Limb (tissue), 2 donors: ENCODE results near the gene LGR6.
A peak's percentile ranks its signal among the peaks of the same experiment; 100 is the strongest.

Experiments
- DNase-seq, 2 donors: peaks; one replicate each; pipeline ENCODE4 v3.0.0-alpha.2; 2016; ENCODE audit errors: extremely low spot score in 2 of 2

Gene LGR6

DNA sequence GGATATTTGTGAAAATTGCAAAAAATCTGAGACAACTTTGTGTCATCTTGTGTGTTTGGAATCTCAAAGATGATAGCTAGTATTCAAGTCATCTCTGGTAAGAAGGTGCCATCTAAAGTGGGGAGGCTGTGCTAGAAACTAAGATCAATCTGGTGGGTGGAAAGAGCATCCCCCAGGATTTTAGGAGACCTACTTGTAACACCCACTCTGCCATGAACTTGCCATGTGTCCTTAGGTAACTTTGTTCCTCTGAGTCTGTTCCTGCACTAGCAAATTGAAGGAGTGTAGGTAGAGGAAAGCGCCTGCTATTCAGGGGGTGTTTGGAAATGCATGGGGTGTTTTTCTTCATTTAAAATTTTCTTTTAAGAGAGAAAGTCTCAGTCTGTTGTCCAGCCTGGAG is 24.4 kb downstream of the LGR6 start:
- DNase-seq: no peak

DNA sequence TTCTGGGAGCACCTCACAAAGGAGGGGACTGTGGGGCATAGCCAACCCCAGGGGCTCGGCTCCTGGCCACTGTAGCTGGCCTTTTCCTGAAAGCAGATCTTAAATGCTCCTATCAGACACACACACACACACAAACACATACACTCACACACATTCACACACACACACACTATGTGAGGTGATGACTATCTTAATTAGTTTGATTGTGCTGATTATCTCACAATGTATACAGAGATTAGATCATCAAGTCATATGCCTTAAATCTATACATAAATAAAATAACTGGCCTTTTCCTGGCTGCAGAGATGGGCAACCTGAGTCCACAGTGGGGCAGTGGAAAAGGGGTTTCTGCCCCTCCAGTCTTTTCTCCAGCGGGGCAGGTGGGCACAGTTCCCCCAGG is 27.1 kb downstream of the LGR6 start:
- DNase-seq: no peak

DNA sequence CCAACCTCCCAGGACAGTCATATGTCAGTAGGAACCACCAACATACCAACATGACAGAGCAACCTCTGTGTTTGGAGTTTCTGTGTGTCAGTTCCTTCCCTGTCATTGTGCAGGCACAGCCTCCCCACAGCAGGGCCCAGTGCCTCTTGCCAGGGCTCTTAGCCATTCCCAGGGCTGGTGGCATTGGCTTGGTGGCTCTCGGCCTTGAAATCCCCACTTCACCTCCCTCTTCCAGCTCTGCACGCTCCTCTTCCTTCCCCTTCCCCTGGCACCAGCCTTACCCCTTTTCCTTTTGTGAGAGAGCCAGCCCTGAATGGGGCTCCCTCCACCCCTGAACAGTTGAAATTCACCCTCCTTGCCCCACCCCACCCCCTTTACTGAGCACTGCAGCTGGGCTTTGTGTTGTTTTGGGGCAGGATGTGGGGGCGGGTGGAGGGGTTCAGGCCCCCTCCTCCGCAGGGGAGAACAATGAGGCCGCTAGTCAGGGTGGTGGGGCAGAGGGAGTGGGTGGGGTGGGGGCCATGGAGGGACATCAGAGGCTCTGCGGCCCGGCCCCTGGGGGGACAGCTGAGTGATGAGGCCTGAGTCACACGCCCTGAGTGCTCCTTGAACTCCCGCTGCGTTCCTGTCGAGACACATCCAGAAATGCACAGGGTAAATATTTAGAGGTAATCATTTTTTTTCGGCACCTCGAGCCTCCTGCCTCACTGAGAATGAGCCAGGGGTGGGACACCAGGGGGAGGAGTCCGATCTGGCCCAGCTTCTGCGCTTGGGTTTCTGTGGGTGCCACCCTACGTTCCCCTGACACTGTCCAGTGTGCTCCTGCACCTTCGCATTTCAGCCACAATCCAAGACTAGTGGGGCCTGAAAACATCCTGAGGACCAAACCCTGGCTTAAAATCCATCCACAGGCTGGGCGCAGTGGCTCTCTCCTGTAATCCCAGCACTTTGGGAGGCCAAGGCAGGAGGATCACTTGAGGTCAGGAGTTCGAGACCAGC is 28.6 kb downstream of the LGR6 start:
- DNase-seq: no peak

DNA sequence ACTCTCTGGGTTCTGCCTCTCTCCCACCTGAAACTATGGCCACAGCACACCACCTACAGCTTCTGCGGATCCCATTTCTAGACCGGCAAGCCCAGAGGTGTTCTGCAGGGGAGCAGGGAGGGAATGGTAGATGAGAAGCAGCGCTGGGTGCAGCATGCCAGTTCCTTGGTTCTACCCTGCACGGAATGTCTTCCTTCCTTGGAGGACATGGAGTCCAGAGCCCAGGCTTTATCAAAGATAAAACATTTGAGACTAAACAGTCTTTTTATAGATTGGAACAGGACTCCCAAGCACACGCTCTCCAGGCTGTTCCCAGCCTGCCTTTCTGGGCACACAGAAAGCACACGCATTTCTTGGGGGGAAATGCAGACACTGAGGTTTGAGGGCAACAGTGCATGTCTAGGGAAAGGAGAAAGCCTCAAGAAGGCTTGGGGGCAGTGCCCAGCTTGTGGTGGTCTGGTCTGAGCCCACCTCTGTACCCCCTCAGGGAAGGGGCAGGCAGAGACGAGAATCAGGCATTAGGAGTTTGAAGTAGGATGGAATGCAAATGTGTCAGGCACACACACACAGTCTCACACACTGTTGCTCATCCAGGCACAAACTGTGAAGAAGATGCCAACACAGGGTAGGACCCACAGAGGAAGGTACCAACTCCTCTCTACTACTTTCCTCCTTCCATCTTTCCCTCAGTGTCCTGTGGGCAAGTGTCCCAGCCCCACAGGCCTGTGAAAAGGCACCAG is 29.7 kb downstream of the LGR6 start:
- no peak for DNase-seq

DNA sequence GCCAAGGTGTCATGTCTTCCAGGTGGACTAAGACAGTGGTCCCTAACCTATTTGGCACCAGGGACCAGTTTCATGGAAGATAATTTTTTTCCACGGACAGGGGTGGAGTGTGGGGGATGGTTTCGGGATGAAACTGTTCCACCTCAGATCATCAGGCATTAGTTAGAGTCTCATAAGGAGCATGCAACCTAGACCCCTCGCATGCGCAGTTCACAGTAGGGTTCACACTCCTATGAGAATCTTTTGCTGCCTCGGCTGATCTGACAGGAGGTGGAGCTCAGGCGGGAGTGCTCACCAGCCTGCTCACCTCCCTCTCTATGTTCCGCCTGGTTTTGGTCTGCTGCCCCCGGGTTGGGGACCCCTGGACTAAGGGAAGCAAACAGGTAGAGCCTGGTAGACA is 30.9 kb downstream of the LGR6 start:
- no peak for DNase-seq

DNA sequence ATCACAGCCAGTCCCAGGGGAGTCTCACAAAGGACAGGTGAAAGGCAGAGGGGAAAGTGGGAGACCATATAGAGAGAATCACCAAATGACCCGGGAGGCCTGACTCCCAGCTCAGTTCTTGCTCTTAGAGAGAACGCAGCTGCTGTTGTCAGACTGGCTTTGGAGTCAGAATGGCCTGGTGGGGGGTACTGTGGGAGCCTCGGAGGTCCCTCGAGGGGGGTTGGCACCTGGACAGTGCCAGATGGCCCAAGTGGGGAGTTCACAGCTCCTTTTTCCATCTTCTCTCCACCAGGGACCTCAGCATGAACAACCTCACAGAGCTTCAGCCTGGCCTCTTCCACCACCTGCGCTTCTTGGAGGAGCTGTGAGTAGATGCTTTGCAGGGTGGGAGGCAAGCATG is 31.5 kb downstream of the LGR6 start:
- no peak for DNase-seq

DNA sequence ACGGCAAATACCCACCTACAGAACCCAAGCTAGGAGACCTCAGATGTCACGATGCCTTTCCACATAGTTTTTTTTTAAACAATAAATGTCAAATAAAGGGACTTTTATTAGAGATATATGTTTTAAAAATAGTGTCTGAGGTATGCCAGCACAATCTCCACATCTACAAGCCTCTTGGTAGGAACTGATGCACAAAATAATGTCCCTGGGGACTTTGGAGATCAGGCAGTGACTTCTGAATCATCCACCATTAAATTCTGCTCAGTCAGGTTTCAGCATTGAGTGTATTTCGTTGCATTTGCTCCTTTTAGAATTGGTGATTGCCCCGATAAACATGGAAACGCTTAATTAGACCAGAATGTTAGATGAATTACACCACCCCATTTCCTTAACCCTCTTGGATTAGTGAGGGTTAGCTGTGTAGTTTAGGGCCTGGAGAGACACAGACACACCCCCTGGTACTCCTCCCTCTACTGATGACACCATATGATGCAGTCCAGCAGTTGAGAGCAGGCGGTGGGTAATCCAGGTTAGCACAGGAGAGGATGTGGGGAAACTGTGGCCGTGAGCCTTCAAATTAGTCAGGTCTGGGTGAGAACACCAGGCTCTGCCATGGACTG is 33.6 kb downstream of the LGR6 start:
- DNase-seq: no peak

DNA sequence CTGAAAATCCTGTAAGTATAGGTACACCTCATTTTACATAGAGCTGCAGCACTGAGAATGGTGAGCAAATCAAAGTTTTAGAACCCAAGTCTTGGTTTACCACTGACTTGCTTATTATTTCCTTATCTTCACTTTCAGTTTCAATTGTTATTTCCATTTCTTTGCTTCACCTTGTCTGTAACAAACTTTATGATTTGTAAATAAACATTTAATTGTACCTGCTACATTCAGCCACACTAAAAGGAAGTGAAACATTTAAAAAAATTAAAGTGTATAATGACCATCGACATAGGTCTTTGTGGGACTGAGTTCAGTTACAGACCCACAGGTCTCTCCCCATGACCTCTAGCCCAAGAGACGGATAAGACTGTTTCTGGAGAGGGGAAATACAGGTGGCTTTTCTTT is 34.4 kb downstream of the LGR6 start:
- DNase-seq: no peak

DNA sequence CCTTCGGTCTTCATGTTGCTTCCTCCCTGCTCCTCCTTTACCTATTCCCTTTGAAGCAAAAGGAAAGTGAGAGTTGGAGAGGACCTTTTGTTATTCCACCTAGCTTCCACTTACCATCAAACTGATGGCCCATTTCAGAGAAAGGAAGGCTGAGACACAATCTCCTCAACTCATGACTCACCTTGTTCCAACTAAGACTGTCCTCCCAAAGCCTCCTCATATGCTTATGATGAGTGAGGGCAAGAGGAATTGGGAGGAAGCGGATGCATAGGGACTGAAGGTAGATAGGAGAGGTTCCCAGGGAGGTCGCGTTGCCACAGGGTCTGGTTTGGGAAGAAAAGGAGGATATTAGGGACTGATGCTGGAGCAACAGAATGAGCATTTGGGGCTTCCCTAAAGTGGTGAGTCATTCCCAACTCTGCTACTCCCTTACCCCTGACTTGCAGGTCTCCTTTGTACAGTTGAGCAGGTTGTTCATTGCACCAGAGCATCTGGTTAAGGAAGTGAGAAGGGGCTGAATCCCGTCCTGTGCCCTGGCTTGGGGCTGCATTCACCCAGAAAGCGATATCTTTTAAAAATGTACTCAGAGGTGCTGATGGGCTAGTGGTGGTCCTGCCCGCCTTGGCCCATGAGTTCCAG is 35.0 kb downstream of the LGR6 start:
- no peak for DNase-seq

DNA sequence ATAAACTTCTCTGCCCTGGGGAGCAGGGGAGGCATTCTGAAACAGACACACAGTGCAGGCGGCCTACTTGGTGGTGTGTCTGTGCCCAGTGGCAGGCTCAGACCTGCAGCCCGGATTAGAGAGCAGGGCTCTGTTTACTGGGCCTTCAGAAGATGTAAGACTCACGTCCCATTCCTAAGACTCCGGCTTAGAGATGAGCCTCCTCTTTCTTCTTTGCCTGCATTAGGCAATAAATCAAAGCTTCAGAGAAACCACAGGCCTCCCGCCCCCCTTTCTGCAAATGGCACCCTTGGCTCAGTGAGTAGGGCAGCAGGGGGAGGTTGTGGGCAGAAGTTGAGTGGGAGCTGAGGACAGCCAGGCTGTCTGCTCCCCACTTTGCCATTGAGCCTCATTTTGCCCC is 35.8 kb downstream of the LGR6 start:
- no peak for DNase-seq

DNA sequence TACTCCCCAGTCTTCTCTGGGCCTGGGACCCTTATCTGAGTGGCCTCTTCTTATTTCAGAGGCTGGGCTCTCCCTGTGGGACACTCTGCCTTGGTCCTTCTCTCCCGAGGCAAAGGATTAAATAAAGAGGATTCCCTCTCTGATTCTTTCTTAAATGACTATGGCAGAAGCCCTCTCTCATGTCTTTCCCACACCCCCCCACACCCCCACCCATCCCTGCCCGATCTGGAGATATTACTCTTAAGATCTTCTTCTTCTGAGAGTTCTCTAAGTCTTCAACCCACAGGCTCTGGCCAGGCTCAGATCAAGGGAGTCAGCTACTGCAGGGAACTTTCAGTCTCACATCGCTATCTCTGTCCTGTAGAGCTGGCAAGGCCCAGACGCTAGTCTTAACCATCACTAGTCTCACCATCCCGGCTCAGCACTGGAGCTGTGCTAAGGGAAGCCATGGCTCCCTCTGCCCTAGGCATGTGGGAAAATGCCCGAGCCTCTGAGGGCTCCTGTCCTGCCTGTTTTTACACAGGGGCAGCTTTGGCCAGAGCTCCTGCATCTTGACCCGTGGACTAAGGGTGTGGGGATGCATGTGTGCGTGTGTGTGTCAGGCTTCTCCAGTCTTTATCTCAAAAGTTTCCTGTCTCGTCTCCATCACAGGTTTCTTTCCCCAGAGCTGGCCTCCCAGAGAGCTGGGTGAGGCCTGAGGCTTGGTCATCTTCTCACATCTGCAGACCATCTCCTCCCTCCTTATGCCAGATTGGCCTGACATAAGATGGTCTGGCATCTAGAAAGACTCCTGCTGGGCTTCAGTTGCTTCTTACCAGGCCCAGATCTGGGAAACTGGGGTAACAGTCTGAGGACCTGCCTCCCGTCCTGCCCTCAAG is 36.7 kb downstream of the LGR6 start:
- no peak for DNase-seq

DNA sequence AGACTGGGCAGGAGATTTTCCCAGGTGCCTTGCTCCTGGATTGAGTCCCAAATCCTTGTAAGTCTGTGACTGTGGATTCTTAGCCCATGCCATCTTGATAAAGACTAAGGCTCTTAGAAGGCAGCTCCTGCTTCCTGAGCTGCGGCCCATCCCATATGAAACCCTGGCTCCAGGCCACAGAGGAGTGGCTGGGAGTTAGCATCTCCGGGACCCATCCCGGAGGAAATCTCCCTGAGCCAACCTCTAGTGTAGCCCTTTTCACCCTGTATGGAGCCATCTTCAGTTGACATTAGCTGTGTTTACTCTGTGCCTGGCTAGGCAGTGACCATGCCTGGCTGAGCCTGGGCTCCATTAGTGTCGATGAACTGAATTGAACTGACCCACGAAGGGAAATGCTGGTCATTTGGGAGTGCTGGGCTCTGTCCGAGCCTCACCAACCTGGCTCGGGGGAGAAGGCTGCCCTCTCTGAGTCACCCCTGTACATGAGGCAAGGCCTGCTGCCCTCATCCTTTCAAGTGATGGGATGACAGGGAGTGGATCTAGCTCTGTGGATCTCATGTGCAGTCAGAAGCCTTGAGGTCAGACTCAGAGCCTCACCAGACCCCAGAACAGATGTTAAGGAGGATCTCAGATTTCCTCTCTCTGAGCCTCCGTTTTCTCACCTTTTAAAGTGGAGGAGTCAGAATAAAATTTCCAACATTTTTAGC is 37.5 kb downstream of the LGR6 start:
- DNase-seq: no peak

DNA sequence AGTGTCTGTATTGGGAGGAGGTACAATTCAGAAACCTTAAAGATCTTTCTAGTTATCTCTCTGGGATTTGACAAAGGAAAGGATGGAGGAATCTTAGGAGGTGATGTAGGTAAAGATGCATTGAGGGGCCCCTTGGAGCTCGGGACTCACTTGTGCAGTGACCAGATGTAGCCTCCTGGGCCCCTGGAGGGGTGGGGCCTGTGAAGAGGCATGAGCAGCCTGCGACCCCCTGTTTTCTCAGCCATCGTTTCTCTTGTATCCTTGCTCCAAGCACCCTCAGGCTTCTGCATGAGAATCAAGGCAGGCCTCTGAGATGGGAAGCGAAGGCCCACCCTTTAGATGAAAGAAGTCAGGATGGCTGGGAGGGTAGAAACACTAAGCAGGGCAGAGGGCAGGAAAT is 39.6 kb downstream of the LGR6 start:
- DNase-seq: no peak

DNA sequence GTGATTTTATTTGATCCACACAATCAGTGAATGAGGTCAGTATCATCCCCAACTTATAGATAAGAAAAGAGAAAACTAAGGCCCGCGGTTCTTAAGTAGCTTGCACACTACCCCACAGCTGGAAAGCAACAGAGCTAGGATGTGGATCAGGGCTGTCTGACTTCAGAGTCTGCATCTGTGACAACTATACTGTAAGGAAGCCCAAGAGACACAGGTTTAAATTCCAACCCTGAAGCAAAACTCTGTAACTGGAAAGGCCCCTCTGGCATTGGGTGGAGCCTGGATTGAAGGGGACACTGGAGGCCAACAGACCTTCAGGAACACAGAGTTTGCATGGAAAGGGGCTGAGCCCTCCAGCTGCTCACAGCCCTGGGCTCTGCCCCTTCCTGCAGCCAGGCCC is 40.2 kb downstream of the LGR6 start:
- no peak for DNase-seq

DNA sequence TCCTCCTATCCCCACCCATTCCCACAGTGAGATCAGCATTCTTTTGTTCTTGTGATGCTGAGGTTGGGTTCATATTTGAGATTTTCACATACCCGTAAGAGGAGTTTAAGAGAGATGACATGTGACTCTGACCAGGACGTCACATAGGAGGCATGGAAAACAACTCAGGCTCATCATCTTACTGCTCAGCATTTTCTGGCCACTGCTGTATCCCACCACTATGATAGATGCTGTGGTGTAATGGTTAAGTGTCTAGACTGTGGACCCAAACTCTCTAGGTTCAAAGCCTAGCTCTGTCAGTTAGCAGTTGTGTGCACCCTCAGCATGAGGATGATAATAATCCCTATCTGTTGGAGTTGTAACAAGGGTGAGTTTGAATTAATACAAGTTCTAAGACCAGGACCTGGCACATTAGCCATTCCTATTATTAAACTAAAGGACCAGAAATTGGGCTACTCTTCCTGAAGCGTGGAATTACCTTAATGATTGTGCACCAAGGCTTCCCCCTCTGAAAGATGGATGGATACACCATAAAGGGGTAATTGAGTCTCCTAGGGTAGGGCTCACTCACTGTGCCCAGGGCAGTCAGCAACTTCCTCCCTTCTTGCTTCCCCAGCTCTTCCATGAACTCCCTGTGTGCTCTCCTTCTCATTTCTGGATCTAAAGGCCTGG is 40.9 kb downstream of the LGR6 start:
- DNase-seq: no peak

DNA sequence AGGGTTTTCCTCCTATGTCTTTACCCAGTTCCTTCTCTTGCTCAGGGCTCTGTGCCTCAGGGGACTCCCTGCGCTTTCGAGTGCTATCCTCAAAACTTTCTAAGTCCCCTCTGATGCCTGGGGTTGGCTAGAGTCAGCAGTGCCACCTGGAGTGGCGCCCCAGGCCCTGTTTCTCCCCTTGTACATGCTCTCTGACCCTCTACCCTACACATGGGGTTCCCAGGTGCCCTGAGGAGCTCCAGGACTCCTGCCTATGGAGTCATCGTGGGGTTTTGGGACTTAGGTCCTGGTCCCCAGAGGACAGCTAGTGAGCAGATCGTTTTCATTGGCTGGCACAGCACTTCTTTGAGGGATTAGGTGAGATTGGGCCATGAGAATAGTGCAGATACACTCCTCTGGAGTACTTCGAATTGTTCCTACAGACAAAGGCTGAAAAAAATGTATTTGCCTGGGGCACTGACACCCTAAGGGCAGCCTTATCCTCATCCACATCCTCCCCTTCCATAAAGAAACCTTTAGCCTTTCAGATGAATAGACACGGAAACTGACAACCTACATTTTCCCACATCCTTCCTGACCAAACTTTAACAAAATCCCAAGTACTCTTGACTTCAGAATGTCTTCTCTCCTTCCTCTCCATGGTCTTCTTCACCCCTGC is 41.5 kb downstream of the LGR6 start:
- no peak for DNase-seq

DNA sequence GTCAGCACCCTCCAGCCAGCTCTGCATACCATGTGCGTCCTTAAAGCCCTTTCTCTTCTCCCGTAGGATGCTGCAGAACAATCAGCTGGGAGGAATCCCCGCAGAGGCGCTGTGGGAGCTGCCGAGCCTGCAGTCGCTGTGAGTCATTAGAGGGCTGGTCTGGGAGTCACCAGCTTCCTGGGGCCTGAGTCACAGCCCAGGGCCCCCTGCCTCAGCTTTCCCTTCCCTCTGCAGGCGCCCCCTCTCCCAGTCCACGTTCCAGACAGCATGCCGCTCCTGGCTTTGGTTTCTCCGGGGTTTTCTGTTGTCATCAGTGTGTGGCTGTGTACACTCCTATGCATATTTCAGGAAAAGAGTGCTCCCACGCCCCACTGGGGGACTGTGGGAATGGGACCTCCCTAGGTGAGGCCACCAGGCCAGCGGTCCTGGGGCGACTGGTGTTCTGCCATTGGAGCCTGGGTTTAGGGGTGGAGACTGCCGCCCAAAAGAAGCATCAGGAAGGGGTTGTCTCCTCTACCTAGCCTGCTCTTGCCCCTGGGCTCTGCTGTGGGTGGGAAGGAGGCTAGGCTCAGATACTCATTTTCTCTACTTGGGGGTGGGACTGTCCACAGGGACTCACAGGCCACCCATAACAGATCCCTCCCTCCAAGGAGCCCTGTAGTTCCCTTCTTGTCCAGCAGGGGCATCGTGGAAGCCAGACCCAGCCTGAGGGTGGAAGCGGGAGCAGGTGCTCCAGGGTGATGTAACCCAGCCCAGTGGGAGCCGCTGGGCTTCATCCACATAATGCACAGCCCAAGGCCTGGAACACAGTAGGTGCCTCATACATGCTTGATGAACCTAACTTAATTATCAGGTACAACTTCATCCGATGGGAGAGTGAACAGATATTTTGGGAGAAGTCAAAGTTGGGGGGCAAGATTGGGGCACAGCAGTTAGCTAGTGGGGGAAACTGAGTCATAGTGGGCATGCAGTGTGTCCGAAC is 42.5 kb downstream of the LGR6 start:
- peak in 1 of 2 donors; percentile 75 for DNase-seq

DNA sequence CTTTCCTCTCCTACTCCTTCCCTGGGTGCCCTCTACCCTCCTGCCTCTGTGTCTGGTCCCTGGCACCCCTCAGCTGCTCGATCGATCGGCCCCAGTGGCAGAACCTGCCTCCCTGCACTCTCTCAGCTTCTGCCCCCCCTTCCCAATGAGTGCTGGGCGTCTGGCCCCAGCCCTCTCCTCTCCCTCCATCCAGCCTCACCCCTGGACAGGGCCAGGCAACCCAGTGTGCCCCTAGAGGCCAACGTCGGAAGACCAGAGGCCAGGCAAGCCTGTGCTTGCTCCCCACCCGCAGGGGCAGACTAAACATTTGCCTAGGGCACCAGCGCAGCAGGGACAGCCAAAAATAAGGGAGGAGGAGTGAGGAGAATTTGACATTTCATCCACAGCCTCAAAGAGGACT is 43.5 kb downstream of the LGR6 start:
- no peak for DNase-seq
